OCI-LY7 (cell line): ENCODE data around the gene SLCO2A1.

ENCODE experiments used
- EZH2phosphoT487 ChIP-seq: fragments of 200-600 bp; sonication (generic); IDR thresholded peaks from 2 replicates; pipeline ENCODE4 v1.6.1; 2018; ENCODE audit warnings: low read depth, borderline replicate concordance, mild to moderate bottlenecking, mixed run types, antibody characterized with exemption, low read length, moderate library complexity, mixed read lengths
- TF ChIP-seq, protein P1 (sequence below): fragments of 200-600 bp; sonication (generic); conservative IDR thresholded peaks from 2 replicates; pipeline ENCODE4 v1.5.1; 2014; ENCODE audit warnings: mild to moderate bottlenecking, antibody characterized with exemption, low read length, moderate library complexity, mixed read lengths

DNA sequence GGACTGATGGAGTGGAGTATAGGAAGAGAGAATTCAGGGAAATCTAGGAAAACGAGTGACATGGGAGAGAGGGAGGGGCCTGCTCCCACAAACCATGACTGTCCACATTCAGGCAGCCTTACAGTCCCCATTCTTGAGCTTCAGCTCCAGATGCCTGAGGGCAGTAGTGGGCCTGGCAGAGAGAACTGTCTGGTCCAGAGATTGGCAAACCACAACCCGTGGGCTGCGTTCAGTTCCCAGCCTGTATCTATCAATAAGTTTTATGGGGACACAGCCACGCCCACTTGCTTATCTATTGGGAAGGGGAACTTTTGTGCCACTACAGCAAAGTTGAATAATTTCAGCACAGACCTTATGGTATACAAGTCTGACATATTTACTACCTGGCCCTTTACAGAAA lies 63.8 kb downstream of the SLCO2A1 start:
- TF ChIP-seq, protein P1, sequence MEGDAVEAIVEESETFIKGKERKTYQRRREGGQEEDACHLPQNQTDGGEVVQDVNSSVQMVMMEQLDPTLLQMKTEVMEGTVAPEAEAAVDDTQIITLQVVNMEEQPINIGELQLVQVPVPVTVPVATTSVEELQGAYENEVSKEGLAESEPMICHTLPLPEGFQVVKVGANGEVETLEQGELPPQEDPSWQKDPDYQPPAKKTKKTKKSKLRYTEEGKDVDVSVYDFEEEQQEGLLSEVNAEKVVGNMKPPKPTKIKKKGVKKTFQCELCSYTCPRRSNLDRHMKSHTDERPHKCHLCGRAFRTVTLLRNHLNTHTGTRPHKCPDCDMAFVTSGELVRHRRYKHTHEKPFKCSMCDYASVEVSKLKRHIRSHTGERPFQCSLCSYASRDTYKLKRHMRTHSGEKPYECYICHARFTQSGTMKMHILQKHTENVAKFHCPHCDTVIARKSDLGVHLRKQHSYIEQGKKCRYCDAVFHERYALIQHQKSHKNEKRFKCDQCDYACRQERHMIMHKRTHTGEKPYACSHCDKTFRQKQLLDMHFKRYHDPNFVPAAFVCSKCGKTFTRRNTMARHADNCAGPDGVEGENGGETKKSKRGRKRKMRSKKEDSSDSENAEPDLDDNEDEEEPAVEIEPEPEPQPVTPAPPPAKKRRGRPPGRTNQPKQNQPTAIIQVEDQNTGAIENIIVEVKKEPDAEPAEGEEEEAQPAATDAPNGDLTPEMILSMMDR = no peak
- TF ChIP-seq EZH2phosphoT487 = no peak
